HepG2 (cell line): Measurements from ENCODE around the gene AQP10. TPM values are rescaled to one million over a fixed set of nuclear protein-coding genes. Genes with fewer than 3 reads are reported as not detected.

Experiments used
- FOXC1 ChIP-seq: sonication (generic); formaldehyde crosslinking; IDR thresholded peaks from 2 replicates; pipeline ENCODE4 v1.8.0; 2022; ENCODE audit warnings: mild to moderate bottlenecking, missing genetic modification reagents, borderline replicate concordance
- GLI4 ChIP-seq: sonication (generic); formaldehyde crosslinking; IDR thresholded peaks from 2 replicates; pipeline ENCODE4 v1.5.1; 2020; ENCODE audit warnings: missing genetic modification reagents, mild to moderate bottlenecking, moderate library complexity, borderline replicate concordance
- HOXD1 ChIP-seq: sonication (generic); formaldehyde crosslinking; IDR thresholded peaks from 2 replicates; pipeline ENCODE4 v1.5.0; 2020; ENCODE audit warnings: missing genetic modification reagents
- KIAA2018 ChIP-seq: sonication (generic); formaldehyde crosslinking; IDR thresholded peaks from 2 replicates; pipeline ENCODE4 v1.5.0; 2020; ENCODE audit warnings: mild to moderate bottlenecking, missing genetic modification reagents, borderline replicate concordance
- PHF8 ChIP-seq: sonication (generic); formaldehyde crosslinking; IDR thresholded peaks from 2 replicates; pipeline ENCODE4 v1.5.0; 2020; ENCODE audit warnings: missing genetic modification reagents
- PRDM15 ChIP-seq: sonication (generic); formaldehyde crosslinking; IDR thresholded peaks from 2 replicates; pipeline ENCODE4 v1.4.0; 2020; ENCODE audit warnings: missing genetic modification reagents
- SKI ChIP-seq: fragments of 450-650 bp; IDR thresholded peaks from one replicate; pipeline ENCODE4 v1.6.1; 2018; ENCODE audit warnings: mild to moderate bottlenecking; ENCODE audit not compliant: partially characterized antibody
- SRSF1 ChIP-seq: fragments of 200-400 bp; formaldehyde crosslinking; optimal IDR thresholded peaks from 2 replicates; pipeline ENCODE3; 2017; ENCODE audit warnings: mild to moderate bottlenecking, low read depth, low read length, moderate library complexity
- TBP ChIP-seq: sonication (generic); formaldehyde crosslinking; IDR thresholded peaks from 2 replicates; pipeline ENCODE4 v1.5.0; 2020; ENCODE audit warnings: missing genetic modification reagents
- ZBTB37 ChIP-seq: sonication (generic); formaldehyde crosslinking; IDR thresholded peaks from 2 replicates; pipeline ENCODE4 v1.4.0; 2020; ENCODE audit warnings: mild to moderate bottlenecking, missing genetic modification reagents
- ZKSCAN5 ChIP-seq: sonication (generic); formaldehyde crosslinking; IDR thresholded peaks from 2 replicates; pipeline ENCODE4 v1.5.1; 2020; ENCODE audit warnings: mild to moderate bottlenecking, missing genetic modification reagents
- ZNF382 ChIP-seq: sonication (generic); formaldehyde crosslinking; IDR thresholded peaks from 2 replicates; pipeline ENCODE4 v1.5.0; 2020; ENCODE audit warnings: missing genetic modification reagents, mild to moderate bottlenecking, borderline replicate concordance
- ZNF550 ChIP-seq: sonication (generic); formaldehyde crosslinking; IDR thresholded peaks from 2 replicates; pipeline ENCODE4 v1.4.0; 2020; ENCODE audit warnings: mild to moderate bottlenecking, missing genetic modification reagents, borderline replicate concordance
- polyA plus RNA-seq, 8 experiments: library from polyadenylated mRNA; depleted of rRNA in 3 of 8; stranded (reverse) in 7 of 8; unstranded in 1 of 8; fragments of >200 nt; fragmentation: Illumina TruSeq in 4 of 8; extraction: Trizol in 4 of 8; gene quantifications; 2 replicates each; pipeline versions ENCODE4 v1.2.1 to v1.2.3, GENCODE V29; 2011 to 2016; ENCODE audit warnings: low read depth in 4 of 8, missing spikeins in 1 of 8, mixed read lengths in 1 of 8; ENCODE audit not compliant: insufficient read depth in 1 of 8
- total RNA-seq, 5 experiments: library from RNA; depleted of rRNA; stranded (reverse); fragments of >200 nt; fragmentation: Illumina TruSeq; extraction: Trizol; gene quantifications; 2 replicates each; pipeline ENCODE4 v1.2.3, GENCODE V29; 2016; ENCODE audit warnings: low read depth in 1 of 5

Gene AQP10
- total and polyA plus RNA-seq, 2 of the 13 experiments (the other 11 are each of a cell fraction or from before 2014, with no cell fraction given): 0.30 TPM; not detected in 1

- no peak for TF ChIP-seq HOXD1
- TF ChIP-seq TBP (CRISPR knock-in tag): no peak
- no peak for TF ChIP-seq PRDM15 (CRISPR knock-in tag)
- no peak for TF ChIP-seq SRSF1
- TF ChIP-seq FOXC1: no peak
- TF ChIP-seq SKI: no peak
- 0 out of 2 replicates have a peak, but pooled peaks have one; percentile 77 for TF ChIP-seq ZNF550 (CRISPR knock-in tag)
- TF ChIP-seq KIAA2018 (CRISPR knock-in tag): no peak
- TF ChIP-seq GLI4: no peak
- TF ChIP-seq ZBTB37 (CRISPR knock-in tag): peak; percentile 80
- TF ChIP-seq ZKSCAN5: no peak
- TF ChIP-seq PHF8: no peak; the same call in 1 of the 2 replicates
- TF ChIP-seq ZNF382: no peak
Observed at GRCh38 chr1:154334079-154335024, 13.5 kb downstream of the AQP10 start (continued).
